ENCODE measurements around the gene VWA3A. TPM values are rescaled to one million over a fixed set of nuclear protein-coding genes. Genes with fewer than 3 reads are reported as not detected.

Gene VWA3A
- total RNA-seq, 4 donors from 2014 or later = 0.18 TPM; not detected in 3

- TF ChIP-seq CTCF (IDR thresholded peaks at IDR 0.05) (no peak), POLR2A (IDR thresholded peaks at IDR 0.05) (no peak)
- no peak overlapping the region for H3K27ac ChIP-seq
- no peaks in the 10 kb centered on the region for H3K36me3 ChIP-seq
- DNase-seq = no peak
- H3K9me3 ChIP-seq = no peaks in the 10 kb centered on the region
- H3K4me1 ChIP-seq = no peaks in the 10 kb centered on the region
- no peaks in the 10 kb centered on the region for H3K27me3 ChIP-seq
- H3K4me3 ChIP-seq = no peak overlapping the region
Observed at GRCh38 chr16:22078656-22079055, 13.7 kb upstream of the VWA3A start.

GRCh38 chr16:22081050-22081449 lies 11.3 kb upstream of the VWA3A start:
- no peaks in the 10 kb centered on the region for H3K36me3 ChIP-seq
- no peaks in the 10 kb centered on the region for H3K4me1 ChIP-seq
- no peak for TF ChIP-seq POLR2A (IDR thresholded peaks at IDR 0.05)
- no peak for TF ChIP-seq CTCF (IDR thresholded peaks at IDR 0.05)
- DNase-seq = no peak
- H3K27ac ChIP-seq = no peak overlapping the region
- no peaks in the 10 kb centered on the region for H3K9me3 ChIP-seq
- H3K27me3 ChIP-seq = no peaks in the 10 kb centered on the region
- H3K4me3 ChIP-seq = no peak overlapping the region

GRCh38 chr16:22086440-22086839 lies 5.9 kb upstream of the VWA3A start:
- H3K4me1 ChIP-seq = no peaks in the 10 kb centered on the region
- TF ChIP-seq CTCF (IDR thresholded peaks at IDR 0.05) = no peak
- no peak for TF ChIP-seq POLR2A (IDR thresholded peaks at IDR 0.05)
- no peaks in the 10 kb centered on the region for H3K27me3 ChIP-seq
- peaks cover 0 to 4% (median 0%) of the 10 kb centered on the region in 3 donors for H3K36me3 ChIP-seq
- H3K27ac ChIP-seq = no peak overlapping the region
- DNase-seq = no peak
- no peaks in the 10 kb centered on the region for H3K9me3 ChIP-seq
- H3K4me3 ChIP-seq = no peak overlapping the region

GRCh38 chr16:22088642-22089041 lies 3.7 kb upstream of the VWA3A start:
- Histone ChIP-seq H3K36me3 (peaks cover 0 to 4% (median 0%) of the 10 kb centered on the region in 3 donors), H3K4me1 (no peaks in the 10 kb centered on the region), H3K4me3 (no peak overlapping the region), H3K27me3 (no peaks in the 10 kb centered on the region), H3K9me3 (no peaks in the 10 kb centered on the region), H3K27ac (no peak overlapping the region)
- TF ChIP-seq POLR2A (IDR thresholded peaks at IDR 0.05) = no peak
- TF ChIP-seq CTCF (IDR thresholded peaks at IDR 0.05) = no peak
- DNase-seq = no peak

GRCh38 chr16:22089910-22090309 lies 2.4 kb upstream of the VWA3A start:
- no peak overlapping the region for H3K4me3 ChIP-seq
- no peaks in the 10 kb centered on the region for H3K4me1 ChIP-seq

More at GRCh38 chr16:22089910-22090309, 2.4 kb upstream of the VWA3A start:
- TF ChIP-seq POLR2A (IDR thresholded peaks at IDR 0.05) (no peak), CTCF (IDR thresholded peaks at IDR 0.05) (no peak)
- Histone ChIP-seq H3K36me3 (peaks cover 0 to 4% (median 0%) of the 10 kb centered on the region in 3 donors), H3K27me3 (no peaks in the 10 kb centered on the region), H3K27ac (no peak overlapping the region), H3K9me3 (no peaks in the 10 kb centered on the region)
- DNase-seq = no peak
